SK-N-MC (cell line): Measurements from ENCODE around the gene USH2A.

Experiments used
- DNase-seq: peaks from one replicate; pipeline ENCODE4 v3.0.0-alpha.2; 2011; ENCODE audit warnings: low read depth, low spot score
- H3K27ac ChIP-seq: fragments of 200-600 bp; sonication (generic); 2 replicates; pipeline ENCODE4 v1.5.1; 2016; ENCODE audit warnings: mixed run types
- H3K36me3 ChIP-seq: fragments of 200-600 bp; sonication (generic); 2 replicates; pipeline ENCODE4 v1.6.1; 2017; ENCODE audit warnings: antibody characterized with exemption, low read length, mixed read lengths; ENCODE audit not compliant: insufficient read depth
- H3K4me3 ChIP-seq: fragments of 200-600 bp; sonication (generic); 2 replicates; pipeline ENCODE4 v1.5.1; 2016
- H3K9ac ChIP-seq: fragments of 200-600 bp; sonication (generic); 2 replicates; pipeline ENCODE4 v1.8.0; 2017; ENCODE audit warnings: mixed run types, mixed read lengths; ENCODE audit not compliant: insufficient read length
- H3K9me3 ChIP-seq: fragments of 200-600 bp; sonication (generic); 2 replicates; pipeline ENCODE4 v1.6.1; 2017; ENCODE audit warnings: low read depth, mild to moderate bottlenecking, antibody characterized with exemption, low read length, moderate library complexity, mixed read lengths
- EZH2 ChIP-seq: fragments of 200-600 bp; sonication (generic); IDR thresholded peaks from one replicate; pipeline ENCODE4 v1.6.1; 2017; ENCODE audit warnings: antibody characterized with exemption
- FOXP2 ChIP-seq: optimal IDR thresholded peaks from 2 replicates; pipeline ENCODE3; 2011; ENCODE audit warnings: mild to moderate bottlenecking, moderate library complexity; ENCODE audit not compliant: insufficient read depth; ENCODE audit errors: extremely low read length, control extremely low read depth
- POLR2AphosphoS5 ChIP-seq: IDR thresholded peaks from 2 replicates; pipeline ENCODE4 v1.6.1; 2012; ENCODE audit warnings: mild to moderate bottlenecking, low read depth, low read length, borderline replicate concordance

USH2A gene

GRCh38 chr1:216119600-216119999 lies 303.6 kb downstream of the USH2A start:
- H3K9me3 ChIP-seq: no peaks in the 10 kb centered on the region
- no peak overlapping the region for H3K4me3 ChIP-seq
- DNase-seq: no peak
- H3K27ac ChIP-seq: no peak overlapping the region
- H3K9ac ChIP-seq: no peak overlapping the region
- TF ChIP-seq FOXP2: no peak
- TF ChIP-seq POLR2AphosphoS5: no peak
- TF ChIP-seq EZH2: no peak
- no peaks in the 10 kb centered on the region for H3K36me3 ChIP-seq

- no peak for TF ChIP-seq EZH2
- no peak for TF ChIP-seq FOXP2
- TF ChIP-seq POLR2AphosphoS5: no peak
- H3K27ac ChIP-seq: no peak overlapping the region
- H3K9me3 ChIP-seq: no peaks in the 10 kb centered on the region; the same call in 1 of the 2 replicates
- DNase-seq: no peak
- no peaks in the 10 kb centered on the region for H3K36me3 ChIP-seq
- H3K9ac ChIP-seq: no peak overlapping the region
- H3K4me3 ChIP-seq: no peak overlapping the region
Observed at GRCh38 chr1:216114180-216114579, 309.1 kb downstream of the USH2A start.

GRCh38 chr1:216113181-216113580 lies 310.1 kb downstream of the USH2A start:
- DNase-seq: peak; percentile 69

GRCh38 chr1:216111842-216112241 lies 311.4 kb downstream of the USH2A start:
- no peak for TF ChIP-seq FOXP2
- TF ChIP-seq EZH2: no peak
- no peak for TF ChIP-seq POLR2AphosphoS5
- Histone ChIP-seq H3K9ac (peak overlapping the region; percentile 61), H3K36me3 (no peaks in the 10 kb centered on the region), H3K27ac (peak overlapping the region; percentile 98), H3K4me3 (peak overlapping the region; percentile 9; the same call in 1 of the 2 replicates), H3K9me3 (no peaks in the 10 kb centered on the region; the same call in 1 of the 2 replicates)
- DNase-seq: no peak

More at GRCh38 chr1:216113181-216113580, 310.1 kb downstream of the USH2A start:
- Histone ChIP-seq H3K27ac (peak overlapping the region; percentile 98), H3K9me3 (no peaks in the 10 kb centered on the region; the same call in 1 of the 2 replicates), H3K4me3 (peak overlapping the region; percentile 55), H3K36me3 (no peaks in the 10 kb centered on the region), H3K9ac (peak overlapping the region; percentile 61)
- TF ChIP-seq FOXP2 (no peak), EZH2 (no peak), POLR2AphosphoS5 (no peak)

GRCh38 chr1:216095400-216095799 lies 327.8 kb downstream of the USH2A start:
- no peak for TF ChIP-seq EZH2
- no peak for TF ChIP-seq POLR2AphosphoS5
- no peak for TF ChIP-seq FOXP2
- H3K9me3 ChIP-seq: no peaks in the 10 kb centered on the region
- no peak overlapping the region for H3K4me3 ChIP-seq
- DNase-seq: no peak
- no peak overlapping the region for H3K27ac ChIP-seq
- H3K36me3 ChIP-seq: no peaks in the 10 kb centered on the region
- no peak overlapping the region for H3K9ac ChIP-seq

GRCh38 chr1:216090556-216090955 lies 332.7 kb downstream of the USH2A start:
- H3K27ac ChIP-seq: no peak overlapping the region
- no peak for TF ChIP-seq POLR2AphosphoS5
- TF ChIP-seq EZH2: no peak
- no peak for TF ChIP-seq FOXP2
- DNase-seq: no peak
- H3K4me3 ChIP-seq: no peak overlapping the region
- no peaks in the 10 kb centered on the region for H3K36me3 ChIP-seq
- H3K9ac ChIP-seq: no peak overlapping the region
- H3K9me3 ChIP-seq: no peaks in the 10 kb centered on the region

GRCh38 chr1:216086678-216087077 lies 336.6 kb downstream of the USH2A start:
- TF ChIP-seq POLR2AphosphoS5 (no peak), FOXP2 (no peak), EZH2 (no peak)
- H3K4me3 ChIP-seq: no peak overlapping the region
- no peak overlapping the region for H3K27ac ChIP-seq
- no peaks in the 10 kb centered on the region for H3K36me3 ChIP-seq
- DNase-seq: no peak
- no peaks in the 10 kb centered on the region for H3K9me3 ChIP-seq
- H3K9ac ChIP-seq: no peak overlapping the region

- Histone ChIP-seq H3K4me3 (no peak overlapping the region), H3K9me3 (no peaks in the 10 kb centered on the region), H3K9ac (no peak overlapping the region), H3K27ac (no peak overlapping the region), H3K36me3 (no peaks in the 10 kb centered on the region)
- TF ChIP-seq POLR2AphosphoS5 (no peak), EZH2 (no peak)
- DNase-seq: no peak
Observed at GRCh38 chr1:216081445-216081844, 341.8 kb downstream of the USH2A start.

- no peak for DNase-seq
- Histone ChIP-seq H3K36me3 (no peaks in the 10 kb centered on the region), H3K27ac (no peak overlapping the region), H3K9ac (no peak overlapping the region), H3K9me3 (no peaks in the 10 kb centered on the region), H3K4me3 (no peak overlapping the region)
- no peak for TF ChIP-seq POLR2AphosphoS5
- TF ChIP-seq EZH2: no peak
- no peak for TF ChIP-seq FOXP2
Observed at GRCh38 chr1:216076751-216077150, 346.5 kb downstream of the USH2A start.

GRCh38 chr1:216075339-216075738 lies 347.9 kb downstream of the USH2A start:
- no peaks in the 10 kb centered on the region for H3K9me3 ChIP-seq

More at GRCh38 chr1:216075339-216075738, 347.9 kb downstream of the USH2A start:
- H3K4me3 ChIP-seq: no peak overlapping the region
- no peaks in the 10 kb centered on the region for H3K36me3 ChIP-seq
- H3K27ac ChIP-seq: no peak overlapping the region
- no peak for DNase-seq
- H3K9ac ChIP-seq: no peak overlapping the region
- TF ChIP-seq FOXP2 (no peak), EZH2 (no peak), POLR2AphosphoS5 (no peak)
